ENCODE measurements around the gene KRTAP16-1.

DNA sequence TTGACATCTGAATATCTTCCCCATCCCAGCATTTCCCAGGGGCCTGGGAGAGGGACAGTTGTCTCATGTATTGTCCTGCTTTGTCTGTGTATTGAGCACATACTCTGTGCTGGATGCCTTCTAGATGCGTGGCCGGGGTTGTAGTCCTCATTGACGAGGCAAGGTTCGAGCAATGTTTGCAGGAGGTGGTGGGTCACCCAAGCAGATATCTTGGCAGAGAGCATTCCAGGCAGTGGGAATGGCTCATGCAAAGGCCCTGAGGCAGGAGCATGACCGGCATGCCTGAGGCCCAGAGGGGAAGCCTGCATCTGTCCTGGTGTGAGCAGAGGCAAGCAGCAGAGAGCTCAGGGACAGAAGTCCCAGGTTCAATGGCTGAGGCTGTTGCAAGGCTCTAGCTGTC, 24.0 kb upstream of the KRTAP16-1 start:
- TF ChIP-seq ZNF274 (IDR thresholded peaks at IDR 0.05; ENCODE audit: insufficient read depth, insufficient read length) = no peak
- TF ChIP-seq, protein P1, sequence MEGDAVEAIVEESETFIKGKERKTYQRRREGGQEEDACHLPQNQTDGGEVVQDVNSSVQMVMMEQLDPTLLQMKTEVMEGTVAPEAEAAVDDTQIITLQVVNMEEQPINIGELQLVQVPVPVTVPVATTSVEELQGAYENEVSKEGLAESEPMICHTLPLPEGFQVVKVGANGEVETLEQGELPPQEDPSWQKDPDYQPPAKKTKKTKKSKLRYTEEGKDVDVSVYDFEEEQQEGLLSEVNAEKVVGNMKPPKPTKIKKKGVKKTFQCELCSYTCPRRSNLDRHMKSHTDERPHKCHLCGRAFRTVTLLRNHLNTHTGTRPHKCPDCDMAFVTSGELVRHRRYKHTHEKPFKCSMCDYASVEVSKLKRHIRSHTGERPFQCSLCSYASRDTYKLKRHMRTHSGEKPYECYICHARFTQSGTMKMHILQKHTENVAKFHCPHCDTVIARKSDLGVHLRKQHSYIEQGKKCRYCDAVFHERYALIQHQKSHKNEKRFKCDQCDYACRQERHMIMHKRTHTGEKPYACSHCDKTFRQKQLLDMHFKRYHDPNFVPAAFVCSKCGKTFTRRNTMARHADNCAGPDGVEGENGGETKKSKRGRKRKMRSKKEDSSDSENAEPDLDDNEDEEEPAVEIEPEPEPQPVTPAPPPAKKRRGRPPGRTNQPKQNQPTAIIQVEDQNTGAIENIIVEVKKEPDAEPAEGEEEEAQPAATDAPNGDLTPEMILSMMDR (IDR thresholded peaks at IDR 0.05 in 2 of 3, conservative IDR thresholded peaks at IDR 0.05 in 1 of 3; ENCODE audit: control insufficient read depth in 2 of 3, extremely low read depth in 1 of 3, insufficient read depth in 1 of 3, low read depth in 3 of 3, low read length in 3 of 3) = no peak
- TF ChIP-seq BMI1 (IDR thresholded peaks at IDR 0.05; ENCODE audit: borderline replicate concordance) = no peak
- no peak for TF ChIP-seq POLR2AphosphoS5 (IDR thresholded peaks at IDR 0.05; ENCODE audit: low read length)
- TF ChIP-seq POLR2AphosphoS2 (IDR thresholded peaks at IDR 0.05; ENCODE audit: low read depth, low read length) = no peak
- TF ChIP-seq JUNB (IDR thresholded peaks at IDR 0.05) = no peak
- no peak for TF ChIP-seq SMC3 (IDR thresholded peaks at IDR 0.05; ENCODE audit: borderline replicate concordance, low read length)
- TF ChIP-seq ATF2 (IDR thresholded peaks at IDR 0.05; ENCODE audit: low read length) = no peak
- TF ChIP-seq CEBPB (IDR thresholded peaks at IDR 0.05; ENCODE audit: borderline replicate concordance in 1 of 2, low read depth in 2 of 2, low read length in 2 of 2) = no peak
- no peak for TF ChIP-seq MAX (IDR thresholded peaks at IDR 0.05; ENCODE audit: low read depth, low read length)
- TF ChIP-seq LARP7 (IDR thresholded peaks at IDR 0.05) = no peak
- TF ChIP-seq POLR2A (IDR thresholded peaks at IDR 0.05; ENCODE audit: low read depth, low read length) = no peak
